ENCODE results near the gene AVPR1B.

- TF ChIP-seq, protein P1, sequence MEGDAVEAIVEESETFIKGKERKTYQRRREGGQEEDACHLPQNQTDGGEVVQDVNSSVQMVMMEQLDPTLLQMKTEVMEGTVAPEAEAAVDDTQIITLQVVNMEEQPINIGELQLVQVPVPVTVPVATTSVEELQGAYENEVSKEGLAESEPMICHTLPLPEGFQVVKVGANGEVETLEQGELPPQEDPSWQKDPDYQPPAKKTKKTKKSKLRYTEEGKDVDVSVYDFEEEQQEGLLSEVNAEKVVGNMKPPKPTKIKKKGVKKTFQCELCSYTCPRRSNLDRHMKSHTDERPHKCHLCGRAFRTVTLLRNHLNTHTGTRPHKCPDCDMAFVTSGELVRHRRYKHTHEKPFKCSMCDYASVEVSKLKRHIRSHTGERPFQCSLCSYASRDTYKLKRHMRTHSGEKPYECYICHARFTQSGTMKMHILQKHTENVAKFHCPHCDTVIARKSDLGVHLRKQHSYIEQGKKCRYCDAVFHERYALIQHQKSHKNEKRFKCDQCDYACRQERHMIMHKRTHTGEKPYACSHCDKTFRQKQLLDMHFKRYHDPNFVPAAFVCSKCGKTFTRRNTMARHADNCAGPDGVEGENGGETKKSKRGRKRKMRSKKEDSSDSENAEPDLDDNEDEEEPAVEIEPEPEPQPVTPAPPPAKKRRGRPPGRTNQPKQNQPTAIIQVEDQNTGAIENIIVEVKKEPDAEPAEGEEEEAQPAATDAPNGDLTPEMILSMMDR (conservative IDR thresholded peaks at IDR 0.05; ENCODE audit: low read length): no peak
- TF ChIP-seq EZH2phosphoT487 (IDR thresholded peaks at IDR 0.05; ENCODE audit: borderline replicate concordance, low read depth, low read length): no peak
Observed at GRCh38 chr1:206107168-206107544, 10.0 kb downstream of the AVPR1B start.

Data from OCI-LY7 (cell line).